DOHH2 (cell line): ENCODE data around the gene CLDN14.

Experiments used
- H3F3A ChIP-seq: fragments of 200-600 bp; sonication (generic), shearing (Covaris generic); 2 replicates; pipeline ENCODE4 v1.6.0; 2016; ENCODE audit warnings: antibody characterized with exemption, mild to moderate bottlenecking; ENCODE audit not compliant: control insufficient read depth, insufficient read depth
- H3K27ac ChIP-seq: fragments of 200-600 bp; sonication (generic); 2 replicates; pipeline ENCODE4 v1.5.1; 2014; ENCODE audit warnings: low read depth, mild to moderate bottlenecking, low read length, moderate library complexity
- H3K27me3 ChIP-seq: fragments of 200-600 bp; sonication (generic); 2 replicates; pipeline ENCODE4 v1.6.1; 2014; ENCODE audit warnings: mild to moderate bottlenecking, low read length, mixed read lengths; ENCODE audit not compliant: control insufficient read depth
- H3K36me3 ChIP-seq: fragments of 200-600 bp; sonication (generic); 2 replicates; pipeline ENCODE4 v1.6.1; 2014; ENCODE audit warnings: mild to moderate bottlenecking, low read length, moderate library complexity, mixed read lengths; ENCODE audit not compliant: control insufficient read depth
- H3K4me1 ChIP-seq: fragments of 200-600 bp; sonication (generic); 2 replicates; pipeline ENCODE4 v1.6.1; 2014; ENCODE audit warnings: mild to moderate bottlenecking, low read length, mixed read lengths; ENCODE audit not compliant: control insufficient read depth
- H3K4me2 ChIP-seq: fragments of 200-600 bp; sonication (generic); 2 replicates; pipeline ENCODE4 v1.6.0; 2014; ENCODE audit warnings: mild to moderate bottlenecking, low read length, moderate library complexity
- H3K4me3 ChIP-seq: fragments of 200-600 bp; sonication (generic); 2 replicates; pipeline ENCODE4 v1.5.1; 2014; ENCODE audit warnings: mild to moderate bottlenecking, low read length, mixed read lengths
- H3K79me2 ChIP-seq: fragments of 200-600 bp; sonication (generic); 2 replicates; pipeline ENCODE4 v1.6.1; 2014; ENCODE audit warnings: mild to moderate bottlenecking, low read length, mixed read lengths; ENCODE audit not compliant: control insufficient read depth
- H3K9me2 ChIP-seq: fragments of 200-600 bp; sonication (generic); replicated peaks from 2 replicates; pipeline ENCODE4 v1.6.1; 2014; ENCODE audit warnings: mild to moderate bottlenecking, low read length, mixed read lengths; ENCODE audit not compliant: control insufficient read depth
- H3K9me3 ChIP-seq: fragments of 200-600 bp; sonication (generic); 2 replicates; pipeline ENCODE4 v1.6.1; 2014; ENCODE audit warnings: antibody characterized with exemption, low read length, mixed read lengths; ENCODE audit not compliant: control insufficient read depth, insufficient read depth
- H4K20me1 ChIP-seq: fragments of 200-600 bp; sonication (generic); 2 replicates; pipeline ENCODE4 v1.6.0; 2014; ENCODE audit warnings: low read depth, mild to moderate bottlenecking, antibody characterized with exemption, low read length, moderate library complexity; ENCODE audit not compliant: control insufficient read depth, insufficient read depth
- CTCF ChIP-seq: fragments of 200-600 bp; sonication (generic); IDR thresholded peaks from one replicate; pipeline ENCODE4 v1.5.1; 2014; ENCODE audit warnings: antibody characterized with exemption, mild to moderate bottlenecking, low read depth, low read length; ENCODE audit not compliant: poor library complexity, severe bottlenecking
- EZH2phosphoT487 ChIP-seq: fragments of 200-600 bp; sonication (generic); IDR thresholded peaks from 2 replicates; pipeline ENCODE4 v1.6.1; 2017; ENCODE audit warnings: borderline replicate concordance, mild to moderate bottlenecking, antibody characterized with exemption, low read length, moderate library complexity, mixed read lengths

Gene CLDN14

GRCh38 chr21:36513430-36513829, 33.5 kb upstream of the CLDN14 start:
- H3K9me3 ChIP-seq: no peaks in the 10 kb centered on the region
- H3K9me2 ChIP-seq: no peaks in the 10 kb centered on the region
- no peaks in the 10 kb centered on the region for H4K20me1 ChIP-seq
- H3K4me3 ChIP-seq: no peak overlapping the region
- peaks cover 21% of the 10 kb centered on the region; the same call in 1 of the 2 replicates for H3K27me3 ChIP-seq
- H3K27ac ChIP-seq: no peak overlapping the region
- H3K4me2 ChIP-seq: no peak overlapping the region
- H3F3A ChIP-seq: no peaks in the 10 kb centered on the region
- H3K79me2 ChIP-seq: no peaks in the 10 kb centered on the region
- peaks cover 9% of the 10 kb centered on the region; the same call in 1 of the 2 replicates for H3K4me1 ChIP-seq
- no peaks in the 10 kb centered on the region for H3K36me3 ChIP-seq
- no peak for TF ChIP-seq CTCF
- TF ChIP-seq EZH2phosphoT487: no peak

- Histone ChIP-seq H3K79me2 (no peaks in the 10 kb centered on the region), H3K27me3 (peaks cover 21% of the 10 kb centered on the region; the same call in 1 of the 2 replicates), H3K4me3 (no peak overlapping the region), H3K4me1 (peaks cover 9% of the 10 kb centered on the region; the same call in 1 of the 2 replicates), H3K27ac (no peak overlapping the region), H3F3A (no peaks in the 10 kb centered on the region), H3K4me2 (no peak overlapping the region), H3K9me3 (no peaks in the 10 kb centered on the region), H4K20me1 (no peaks in the 10 kb centered on the region), H3K36me3 (no peaks in the 10 kb centered on the region), H3K9me2 (no peaks in the 10 kb centered on the region)
- no peak for TF ChIP-seq CTCF
- TF ChIP-seq EZH2phosphoT487: no peak
Measured at GRCh38 chr21:36512971-36513370, 33.0 kb upstream of the CLDN14 start.

GRCh38 chr21:36511484-36512220, 31.7 kb upstream of the CLDN14 start:
- Histone ChIP-seq H3K27ac (no peak overlapping the region), H3K4me3 (no peak overlapping the region), H3K27me3 (peaks cover 20% of the 10 kb centered on the region; the same call in 1 of the 2 replicates), H3K4me1 (peaks cover 9% of the 10 kb centered on the region; the same call in 1 of the 2 replicates), H3K4me2 (no peak overlapping the region), H3K79me2 (no peaks in the 10 kb centered on the region), H3K36me3 (no peaks in the 10 kb centered on the region), H3K9me2 (no peaks in the 10 kb centered on the region), H4K20me1 (no peaks in the 10 kb centered on the region), H3K9me3 (no peaks in the 10 kb centered on the region), H3F3A (no peaks in the 10 kb centered on the region)
- no peak for TF ChIP-seq EZH2phosphoT487
- no peak for TF ChIP-seq CTCF
